Large intestine (tissue), 3 donors: Measurements from ENCODE around the gene NT5C. TPM values are rescaled to one million over a fixed set of nuclear protein-coding genes. Genes with fewer than 3 reads are reported as not detected.
A peak's percentile ranks its signal among the peaks of the same experiment; 100 is the strongest.

Source experiments
- DNase-seq, 2 donors: peaks; one replicate each; pipeline versions ENCODE4 v3.0.0 to v3.0.0-alpha.2; 2013
- H3K27ac ChIP-seq: one replicate; pipeline ENCODE4 v1.5.1; 2013; ENCODE audit warnings: low read length
- H3K27me3 ChIP-seq: 2 replicates; pipeline ENCODE4 v1.6.1; 2013; ENCODE audit warnings: low read length; ENCODE audit not compliant: control insufficient read depth, insufficient read depth
- H3K36me3 ChIP-seq: 2 replicates; pipeline ENCODE4 v1.6.1; 2013; ENCODE audit warnings: low read length; ENCODE audit not compliant: control insufficient read depth, insufficient read depth
- H3K4me1 ChIP-seq: one replicate; pipeline ENCODE4 v1.6.1; 2013; ENCODE audit warnings: low read length; ENCODE audit not compliant: control insufficient read depth, insufficient read depth
- H3K4me3 ChIP-seq: one replicate; pipeline ENCODE4 v1.5.1; 2013; ENCODE audit warnings: low read length
- H3K9me3 ChIP-seq: one replicate; pipeline ENCODE4 v1.6.1; 2013; ENCODE audit warnings: mild to moderate bottlenecking, low read depth, low read length, moderate library complexity; ENCODE audit not compliant: control insufficient read depth
- WGBS: methylation state at CpG from one replicate; pipeline ENCODE4 v1.1.5; 2013; ENCODE audit warnings: low lambda C conversion rate; ENCODE audit not compliant: insufficient coverage; 5-methylcytosine and 5-hydroxymethylcytosine counted together
- polyA plus RNA-seq: library from polyadenylated mRNA; unstranded; fragments of 120-200 nt; gene quantifications from one replicate; pipeline ENCODE4 v1.2.1, GENCODE V29; 2013

The NT5C gene
- polyA plus RNA-seq, 1 donor, result 52.2 TPM

- H3K27me3 ChIP-seq, result no peaks in the 10 kb centered on the region
- no peak overlapping the region for H3K4me3 ChIP-seq
- no peaks in the 10 kb centered on the region for H3K9me3 ChIP-seq
- peaks cover 19% of the 10 kb centered on the region for H3K4me1 ChIP-seq
- no CpG with 5 or more reads among the region's 19 CpGs for WGBS
- H3K36me3 ChIP-seq, result peaks cover 10% of the 10 kb centered on the region
- DNase-seq, result peak; percentile 96 to 98
- peak overlapping the region; percentile 96 for H3K27ac ChIP-seq
Observed at GRCh38 chr17:75124041-75124818, 7.3 kb downstream of the NT5C start.

DNA sequence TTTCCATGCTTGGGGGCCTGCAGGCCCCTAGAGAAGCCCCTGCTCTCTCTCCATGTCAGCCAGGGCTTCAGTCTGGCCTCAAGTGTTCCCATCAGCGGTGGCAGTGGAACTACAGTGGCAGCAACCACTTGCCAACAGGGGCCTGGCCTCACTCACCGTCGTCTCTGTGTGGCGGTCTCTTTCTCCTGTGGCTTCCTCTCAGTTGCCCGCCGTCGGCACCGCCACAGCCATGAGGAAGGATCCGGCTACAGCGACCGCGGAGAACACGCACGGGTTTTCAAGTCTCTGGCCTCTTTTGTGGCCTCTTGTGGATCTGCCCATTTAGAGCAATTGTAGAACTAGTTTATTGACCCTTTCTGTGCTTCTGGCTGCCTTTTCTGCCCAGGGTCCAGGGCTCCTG, 13.2 kb downstream of the NT5C start:
- WGBS, result no CpG with 5 or more reads among the region's 14 CpGs
- Histone ChIP-seq H3K36me3 (peaks cover 18% of the 10 kb centered on the region), H3K27ac (no peak overlapping the region), H3K4me3 (no peak overlapping the region), H3K4me1 (peaks cover 13% of the 10 kb centered on the region), H3K27me3 (no peaks in the 10 kb centered on the region), H3K9me3 (no peaks in the 10 kb centered on the region)
- no peak for DNase-seq

- no peak for DNase-seq
- peaks cover 18% of the 10 kb centered on the region for H3K36me3 ChIP-seq
- H3K4me3 ChIP-seq, result no peak overlapping the region
- WGBS, result no CpG with 5 or more reads among the region's 9 CpGs
- H3K9me3 ChIP-seq, result no peaks in the 10 kb centered on the region
- H3K27me3 ChIP-seq, result no peaks in the 10 kb centered on the region
- peaks cover 13% of the 10 kb centered on the region for H3K4me1 ChIP-seq
- no peak overlapping the region for H3K27ac ChIP-seq
Observed at GRCh38 chr17:75116737-75117136, 14.8 kb downstream of the NT5C start.

- Histone ChIP-seq H3K27ac (no peak overlapping the region), H3K9me3 (no peaks in the 10 kb centered on the region), H3K36me3 (peaks cover 15% of the 10 kb centered on the region), H3K27me3 (no peaks in the 10 kb centered on the region), H3K4me1 (peaks cover 13% of the 10 kb centered on the region), H3K4me3 (no peak overlapping the region)
- no peak for DNase-seq
Observed at GRCh38 chr17:75115555-75115954, 16.0 kb downstream of the NT5C start.

- Histone ChIP-seq H3K27me3 (no peaks in the 10 kb centered on the region), H3K4me1 (peaks cover 13% of the 10 kb centered on the region), H3K27ac (peak overlapping the region; percentile 74), H3K36me3 (peaks cover 15% of the 10 kb centered on the region), H3K4me3 (peak overlapping the region; percentile 54), H3K9me3 (no peaks in the 10 kb centered on the region)
- 100% methylated on average over 1 of the region's 19 CpGs for WGBS
- DNase-seq, result no peak
Observed at GRCh38 chr17:75114552-75115314, 16.8 kb downstream of the NT5C start.

- Histone ChIP-seq H3K4me1 (peaks cover 17% of the 10 kb centered on the region), H3K27ac (peak overlapping the region; percentile 74), H3K36me3 (peaks cover 15% of the 10 kb centered on the region), H3K27me3 (peaks cover 5% of the 10 kb centered on the region), H3K4me3 (peak overlapping the region; percentile 54), H3K9me3 (no peaks in the 10 kb centered on the region)
- peak; percentile 86 to 90 for DNase-seq
- WGBS, result no CpG with 5 or more reads among the region's 22 CpGs
Observed at GRCh38 chr17:75113798-75114551, 17.6 kb downstream of the NT5C start.

DNA sequence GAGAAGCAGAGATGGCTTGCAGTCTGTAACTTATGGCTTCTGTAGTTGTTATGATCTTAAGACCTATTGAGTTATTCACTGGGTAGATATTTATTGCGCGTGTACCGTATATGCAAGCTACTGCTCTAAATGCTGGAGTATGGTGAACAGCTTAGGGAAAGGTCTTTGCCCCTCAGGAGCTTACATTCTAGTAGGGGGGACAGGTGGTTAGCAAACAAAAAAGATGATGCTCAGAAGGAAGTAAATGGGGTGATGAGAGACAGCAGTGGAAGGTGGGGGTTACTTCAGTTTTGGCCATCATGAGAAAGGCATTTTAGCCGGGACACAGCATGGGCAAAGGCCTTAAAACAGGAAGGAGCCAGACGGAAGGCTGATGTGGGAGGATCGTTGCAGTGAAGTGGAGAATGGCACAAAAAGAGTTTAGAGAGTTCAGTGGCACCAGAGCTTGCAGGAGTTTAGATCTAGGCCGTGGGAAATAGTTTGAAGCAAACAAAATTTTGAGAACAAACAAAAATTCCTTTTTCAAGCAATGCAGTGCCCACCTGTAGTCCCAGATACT, 19.7 kb downstream of the NT5C start:
- no peak for DNase-seq
- peaks cover 6% of the 10 kb centered on the region for H3K36me3 ChIP-seq
- H3K27ac ChIP-seq, result no peak overlapping the region
- no peak overlapping the region for H3K4me3 ChIP-seq
- 86% methylated on average over 2 of the region's 7 CpGs for WGBS
- peaks cover 5% of the 10 kb centered on the region for H3K27me3 ChIP-seq
- no peaks in the 10 kb centered on the region for H3K9me3 ChIP-seq
- H3K4me1 ChIP-seq, result peaks cover 18% of the 10 kb centered on the region

DNA sequence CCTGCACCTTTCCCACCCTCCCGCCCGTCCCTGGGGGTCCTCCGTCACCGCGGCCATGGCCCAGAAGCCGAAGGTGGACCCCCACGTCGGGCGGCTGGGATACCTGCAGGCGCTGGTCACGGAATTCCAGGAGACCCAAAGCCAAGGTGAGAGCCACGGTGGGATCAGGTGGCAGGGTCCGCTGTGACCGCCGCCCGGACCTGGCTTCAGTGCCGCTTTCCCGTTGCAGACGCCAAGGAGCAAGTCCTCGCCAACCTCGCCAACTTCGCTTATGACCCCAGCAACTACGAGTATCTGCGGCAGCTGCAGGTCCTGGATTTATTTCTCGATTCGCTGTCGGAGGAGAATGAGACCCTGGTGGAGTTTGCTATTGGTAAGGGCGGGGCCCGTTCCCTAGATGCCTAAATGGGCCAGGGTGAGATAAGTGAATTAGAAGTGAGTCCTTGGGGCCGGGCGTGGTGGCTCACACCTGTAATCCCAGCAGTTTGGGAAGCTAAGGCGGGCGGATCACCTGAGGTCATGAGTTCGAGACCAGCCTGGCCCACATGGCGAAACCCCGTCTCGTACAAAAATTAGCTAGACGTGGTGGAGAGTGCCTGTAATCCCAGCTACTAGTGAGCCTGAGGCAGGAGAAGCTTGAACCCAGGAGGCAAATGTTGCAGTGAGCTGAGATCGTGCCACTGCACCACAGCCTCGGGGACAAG, 21.2 kb downstream of the NT5C start:
- Histone ChIP-seq H3K27ac (no peak overlapping the region), H3K4me1 (peaks cover 18% of the 10 kb centered on the region), H3K9me3 (no peaks in the 10 kb centered on the region), H3K4me3 (peak overlapping the region; percentile 87), H3K27me3 (peaks cover 5% of the 10 kb centered on the region), H3K36me3 (peaks cover 2% of the 10 kb centered on the region)
- peak in 1 of 2 donors; percentile 57 for DNase-seq
- no CpG with 5 or more reads among the region's 40 CpGs for WGBS

DNA sequence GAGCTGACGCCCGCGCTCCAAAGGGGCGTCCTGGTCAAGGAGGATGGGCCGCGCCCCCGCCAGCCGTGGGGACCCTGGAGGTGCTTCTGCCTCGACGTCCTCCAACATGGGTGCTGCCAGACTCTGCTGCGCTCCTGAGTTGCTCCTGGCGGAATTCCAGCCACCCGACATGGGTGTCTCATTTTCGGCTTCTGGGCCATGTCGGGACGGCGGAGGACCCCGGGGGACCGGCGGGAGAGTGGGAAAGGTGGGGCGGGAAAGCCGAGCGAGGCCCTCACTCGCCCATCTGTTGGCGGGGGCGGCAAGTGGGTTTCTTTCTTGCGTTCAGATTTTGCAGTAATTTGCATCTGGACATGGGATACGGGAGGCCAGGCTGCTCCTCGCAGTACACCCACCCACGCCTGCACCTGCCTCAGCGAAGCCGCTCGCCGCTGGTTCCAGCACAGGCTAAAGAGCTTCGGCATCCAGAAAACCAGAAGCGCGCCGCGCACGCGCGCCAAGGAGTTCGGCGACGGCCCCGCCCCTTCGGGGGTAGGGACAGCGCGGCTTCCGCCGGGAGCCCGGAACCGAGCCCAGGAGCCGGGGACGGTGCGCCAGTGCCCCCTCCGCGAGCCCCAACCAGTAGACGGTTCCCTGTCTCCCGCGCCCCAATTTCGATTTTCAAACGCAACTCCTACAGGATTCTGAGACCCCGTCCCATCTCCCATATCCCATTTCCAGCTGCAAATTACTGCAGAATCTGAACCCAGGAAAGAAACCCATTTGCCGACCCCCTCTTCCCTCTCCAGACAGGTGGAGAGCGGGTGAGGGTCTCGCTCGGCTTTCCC, 21.9 kb downstream of the NT5C start, which contains the start of gene ARMC7:
TSS of gene ARMC7 (plus strand) at position 563 of the 827 bp plus-strand sequence. CDS start 320 bp downstream, outside the sequence.
- peak within 1 kb of the TSS; percentile 12 for H3K27ac ChIP-seq
- peaks cover 14% of the 10 kb centered on the region for H3K4me1 ChIP-seq
- WGBS, result no CpG with 5 or more reads among the region's 68 CpGs
- no peaks in the 10 kb centered on the region for H3K9me3 ChIP-seq
- peak; percentile 86 to 89 for DNase-seq
- H3K27me3 ChIP-seq, result peaks cover 5% of the 10 kb centered on the region
- peaks cover 10% of the 10 kb centered on the region for H3K36me3 ChIP-seq
- peak within 1 kb of the TSS; percentile 87 for H3K4me3 ChIP-seq
